ENCODE data around the gene MIER1.

DNA sequence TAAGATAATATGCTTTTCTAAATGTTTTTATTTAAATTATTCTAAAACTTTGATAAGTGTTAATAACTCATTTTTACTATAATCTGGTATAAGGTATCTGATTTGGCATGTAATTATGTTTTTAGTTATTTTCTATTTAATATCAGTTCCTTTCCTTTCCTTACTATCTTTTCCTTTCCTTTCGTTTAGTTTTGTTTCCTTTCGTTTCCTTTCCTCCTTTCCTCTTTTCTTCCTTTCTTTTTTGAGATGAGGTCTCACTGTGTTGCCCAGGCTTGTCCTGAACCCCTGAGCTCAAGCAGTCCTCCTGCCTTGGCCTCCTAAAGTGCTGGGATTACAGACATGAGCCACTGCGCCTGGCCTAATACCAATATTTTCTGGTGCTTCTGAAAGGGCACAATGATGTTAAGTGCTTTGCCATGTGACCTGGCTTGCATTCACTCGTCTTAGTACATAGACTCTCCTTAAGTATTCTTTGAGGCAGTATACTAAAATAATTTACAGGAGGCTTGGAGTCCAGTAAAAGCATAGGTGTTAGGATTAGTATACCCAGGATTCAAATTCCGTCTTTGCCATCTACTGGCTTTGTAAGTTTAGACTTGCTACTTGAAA is 18.7 kb downstream of the MIER1 start:
- TF ChIP-seq GABPB2 (CRISPR knock-in tag; conservative IDR thresholded peaks at IDR 0.05) = no peak
- TF ChIP-seq SIN3B (IDR thresholded peaks at IDR 0.05; ENCODE audit: low read depth) = no peak
- no peak for TF ChIP-seq CEBPB (tag; IDR thresholded peaks at IDR 0.05)
- TF ChIP-seq, protein P1, sequence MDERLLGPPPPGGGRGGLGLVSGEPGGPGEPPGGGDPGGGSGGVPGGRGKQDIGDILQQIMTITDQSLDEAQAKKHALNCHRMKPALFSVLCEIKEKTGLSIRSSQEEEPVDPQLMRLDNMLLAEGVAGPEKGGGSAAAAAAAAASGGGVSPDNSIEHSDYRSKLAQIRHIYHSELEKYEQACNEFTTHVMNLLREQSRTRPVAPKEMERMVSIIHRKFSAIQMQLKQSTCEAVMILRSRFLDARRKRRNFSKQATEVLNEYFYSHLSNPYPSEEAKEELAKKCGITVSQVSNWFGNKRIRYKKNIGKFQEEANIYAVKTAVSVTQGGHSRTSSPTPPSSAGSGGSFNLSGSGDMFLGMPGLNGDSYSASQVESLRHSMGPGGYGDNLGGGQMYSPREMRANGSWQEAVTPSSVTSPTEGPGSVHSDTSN (CRISPR knock-in tag; IDR thresholded peaks at IDR 0.05; ENCODE audit: low read depth) = no peak
- TF ChIP-seq, protein P1 (tag; conservative IDR thresholded peaks at IDR 0.05; ENCODE audit: low read depth) = no peak

All from K562 (cell line).